Measurements from ENCODE around the gene NCKAP5.

Gene NCKAP5

DNA sequence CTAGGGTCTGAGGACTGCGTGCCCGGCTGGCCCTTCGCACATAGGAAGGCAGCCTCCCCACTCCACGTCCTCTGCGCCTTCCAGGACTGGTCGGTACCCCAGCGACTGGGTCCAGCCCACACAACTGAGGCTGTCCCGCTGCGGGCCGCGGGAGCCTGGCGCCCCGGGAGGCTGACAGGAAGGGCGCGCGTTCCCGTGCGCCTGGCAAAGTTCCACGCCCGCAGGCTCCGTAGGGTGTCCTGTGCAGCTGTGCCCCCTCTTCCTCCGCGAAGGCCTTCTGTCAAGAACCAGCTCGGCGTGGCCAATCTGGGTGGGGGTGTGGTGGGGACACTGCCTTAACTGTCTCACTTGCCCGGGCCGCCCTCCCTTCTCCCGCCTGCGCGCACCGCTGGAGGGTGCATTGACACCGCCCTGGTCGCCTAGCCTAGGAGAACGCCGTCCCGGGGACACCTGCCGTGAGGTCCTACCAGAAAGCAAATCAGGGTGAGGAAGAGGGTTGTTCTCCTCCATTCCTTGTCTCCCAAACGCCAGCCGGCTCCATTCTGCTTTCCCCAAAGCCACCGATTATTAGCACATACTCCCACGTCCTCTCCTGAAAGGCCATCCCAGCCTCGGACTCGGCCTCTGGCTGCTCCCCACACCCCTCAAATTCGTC, 897.6 kb downstream of the NCKAP5 start:
- Histone ChIP-seq H2BK120ac (ENCODE audit: low read depth, low read length) (peak overlapping the region; percentile 68), H3K9me3 (replicated peaks in 1 of 2; ENCODE audit: control insufficient read depth in 2 of 2, insufficient read depth in 1 of 2, low read depth in 1 of 2, low read length in 2 of 2) (no peaks in the 10 kb centered on the region), H2BK15ac (ENCODE audit: low read length) (peak overlapping the region; percentile 82), H4K8ac (ENCODE audit: low read depth, low read length) (no peak overlapping the region), H3K36me3 (replicated peaks in 1 of 2; ENCODE audit: control insufficient read depth in 2 of 2, insufficient read depth in 2 of 2, low read length in 2 of 2) (peaks cover 0 to 28% of the 10 kb centered on the region in 2 donors), H2BK12ac (ENCODE audit: low read length) (peak overlapping the region; percentile 66), H3K27ac (replicated peaks; ENCODE audit: low read length) (no peak overlapping the region), H3K79me1 (ENCODE audit: low read depth, low read length) (no peaks in the 10 kb centered on the region), H3K4ac (ENCODE audit: low read length) (no peak overlapping the region), H3K4me2 (ENCODE audit: insufficient read depth, low read length, poor library complexity, severe bottlenecking) (peak overlapping the region; percentile 99), H3K4me1 (ENCODE audit: control insufficient read depth in 2 of 2, insufficient read depth in 1 of 2, low read depth in 1 of 2, low read length in 2 of 2) (peaks cover 2 to 31% of the 10 kb centered on the region in 2 donors), H4K91ac (ENCODE audit: low read depth, low read length, poor library complexity) (peak overlapping the region; percentile 2), H3K14ac (ENCODE audit: low read length) (peak overlapping the region; percentile 50), H3K23ac (ENCODE audit: low read depth, low read length, poor library complexity) (peak overlapping the region; percentile 44), H3K4me3 (ENCODE audit: low read length in 2 of 2) (peak overlapping the region; percentile 49 to 79), H3K27me3 (ENCODE audit: control insufficient read depth in 3 of 3, insufficient read depth in 3 of 3, low read depth in 1 of 3, low read length in 3 of 3) (peaks cover 0 to 32% (median 0%) of the 10 kb centered on the region in 3 experiments), H2AFZ (ENCODE audit: low read length) (peak overlapping the region; percentile 84), H2BK5ac (ENCODE audit: low read length) (peak overlapping the region; percentile 67), H3K18ac (ENCODE audit: low read length) (peak overlapping the region; percentile 94), H3K9ac (ENCODE audit: low read depth, low read length, poor library complexity) (peak overlapping the region; percentile 83), H2AK5ac (ENCODE audit: low read depth, low read length) (no peak overlapping the region)
- WGBS, 2 donors (ENCODE audit: extremely low coverage in 2 of 2, insufficient read length in 2 of 2, insufficient replicate concordance in 1 of 2) = no CpG with 5 or more reads among the region's 44 CpGs
- peak; percentile 20 for DNase-seq (ENCODE audit: low spot score)

DNA sequence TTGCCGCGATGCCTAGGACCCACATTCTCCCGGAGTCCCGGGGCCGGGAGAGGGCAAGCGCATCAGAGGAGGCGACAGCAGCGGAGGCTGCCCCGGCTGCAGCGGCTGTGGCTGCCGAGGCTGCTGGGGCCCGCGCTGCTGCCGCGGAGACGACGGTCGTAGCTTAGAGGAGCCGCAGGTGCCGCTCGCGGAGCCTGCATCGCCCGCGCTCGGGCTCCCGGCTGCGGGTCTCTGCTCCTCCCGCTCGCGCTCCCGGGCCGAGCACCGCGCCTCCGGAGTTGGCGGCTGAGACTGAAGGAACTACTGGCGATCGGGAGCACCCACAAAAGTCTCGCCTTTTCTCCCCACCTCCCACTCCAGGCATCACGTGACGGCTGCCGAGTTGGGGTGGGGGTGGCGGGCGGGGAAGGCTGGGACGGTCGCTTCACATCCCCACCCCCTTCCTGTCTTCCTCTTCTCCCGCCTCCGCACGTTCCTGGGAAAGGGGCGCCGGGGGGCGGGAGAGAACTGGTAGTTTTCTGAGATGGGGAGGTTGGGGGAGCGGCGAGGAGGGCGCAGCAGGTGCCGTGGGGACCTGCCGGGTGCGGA, 898.3 kb downstream of the NCKAP5 start, which contains the start of gene LYPD1:
LYPD1 (minus strand) TSS at position 298 of the 588 bp plus-strand sequence; CDS start at position 25, 273 bp downstream.
- peak; percentile 44 for DNase-seq (ENCODE audit: low spot score)
- Histone ChIP-seq H3K14ac (ENCODE audit: low read length) (peak within 1 kb of the TSS; percentile 50), H2BK12ac (ENCODE audit: low read length) (peak within 1 kb of the TSS; percentile 66), H3K4ac (ENCODE audit: low read length) (no peak within 1 kb of the TSS), H3K9ac (ENCODE audit: low read depth, low read length, poor library complexity) (peak within 1 kb of the TSS; percentile 83), H3K79me1 (ENCODE audit: low read depth, low read length) (no peaks in the 10 kb centered on the region), H2AFZ (ENCODE audit: low read length) (peak within 1 kb of the TSS; percentile 84), H4K91ac (ENCODE audit: low read depth, low read length, poor library complexity) (peak within 1 kb of the TSS; percentile 2), H2BK5ac (ENCODE audit: low read length) (peak within 1 kb of the TSS; percentile 67), H3K4me1 (ENCODE audit: control insufficient read depth in 2 of 2, insufficient read depth in 1 of 2, low read depth in 1 of 2, low read length in 2 of 2) (peaks cover 2 to 31% of the 10 kb centered on the region in 2 donors), H3K9me3 (replicated peaks in 1 of 2; ENCODE audit: control insufficient read depth in 2 of 2, insufficient read depth in 1 of 2, low read depth in 1 of 2, low read length in 2 of 2) (no peaks in the 10 kb centered on the region), H3K18ac (ENCODE audit: low read length) (peak within 1 kb of the TSS; percentile 94), H3K36me3 (replicated peaks in 1 of 2; ENCODE audit: control insufficient read depth in 2 of 2, insufficient read depth in 2 of 2, low read length in 2 of 2) (peaks cover 0 to 29% of the 10 kb centered on the region in 2 donors), H2AK5ac (ENCODE audit: low read depth, low read length) (no peak within 1 kb of the TSS), H3K27me3 (ENCODE audit: control insufficient read depth in 3 of 3, insufficient read depth in 3 of 3, low read depth in 1 of 3, low read length in 3 of 3) (peaks cover 0 to 32% (median 0%) of the 10 kb centered on the region in 3 experiments), H3K4me3 (ENCODE audit: low read length in 2 of 2) (peak within 1 kb of the TSS; percentile 49 to 79), H2BK120ac (ENCODE audit: low read depth, low read length) (peak within 1 kb of the TSS; percentile 68), H3K27ac (replicated peaks; ENCODE audit: low read length) (no peak within 1 kb of the TSS), H3K4me2 (ENCODE audit: insufficient read depth, low read length, poor library complexity, severe bottlenecking) (peak within 1 kb of the TSS; percentile 99), H3K23ac (ENCODE audit: low read depth, low read length, poor library complexity) (peak within 1 kb of the TSS; percentile 44), H2BK15ac (ENCODE audit: low read length) (peak within 1 kb of the TSS; percentile 82), H4K8ac (ENCODE audit: low read depth, low read length) (no peak within 1 kb of the TSS)
- no CpG with 5 or more reads among the region's 59 CpGs for WGBS, 2 donors (ENCODE audit: extremely low coverage in 2 of 2, insufficient read length in 2 of 2, insufficient replicate concordance in 1 of 2)

DNA sequence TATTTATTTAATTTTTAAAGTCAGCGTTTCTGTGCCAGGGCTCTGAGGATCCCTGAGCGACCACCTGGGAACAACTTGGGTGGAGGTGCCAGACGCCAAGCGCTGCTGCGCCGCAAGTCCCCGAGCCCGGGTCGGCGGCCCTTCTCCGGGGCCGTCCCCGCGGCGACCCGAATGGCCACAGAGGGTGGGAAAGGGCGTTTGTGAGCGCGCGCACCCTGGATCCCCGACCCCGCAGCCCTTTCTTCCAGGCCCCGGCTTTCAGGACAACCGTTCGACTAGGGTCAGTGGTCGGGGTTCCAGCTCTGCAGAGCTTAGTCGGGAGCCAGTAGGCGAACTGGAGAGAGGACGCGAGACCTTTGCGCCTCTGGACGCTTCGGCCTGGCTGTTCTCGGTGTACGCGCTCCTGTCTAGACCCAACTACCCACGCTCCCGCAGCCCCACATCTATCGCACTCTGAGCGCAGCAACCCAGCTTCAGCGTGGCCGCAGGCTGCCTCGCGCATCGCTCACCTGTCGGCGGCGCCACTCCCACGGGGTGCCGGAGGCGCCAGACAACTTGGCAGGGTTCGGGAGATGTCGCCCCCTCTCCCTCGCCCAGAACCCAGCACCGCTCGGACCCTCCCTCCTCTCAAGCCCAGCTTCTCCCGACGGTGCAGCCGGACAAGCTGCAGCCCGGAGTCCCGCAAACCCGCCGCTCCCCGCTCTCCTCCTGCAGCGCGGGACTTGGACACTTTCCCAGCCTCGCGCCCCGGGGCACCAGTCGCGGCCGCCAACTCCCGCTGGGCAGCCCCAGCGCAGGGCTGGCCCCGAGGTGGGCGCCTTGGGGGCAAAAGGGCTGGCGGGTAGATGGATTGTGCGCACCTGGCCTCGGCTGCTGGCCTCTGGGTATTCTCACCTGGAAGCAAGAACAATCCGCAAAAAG, 899.0 kb downstream of the NCKAP5 start:
- H2BK120ac ChIP-seq (ENCODE audit: low read depth, low read length) = no peak overlapping the region
- peak overlapping the region; percentile 83 for H3K9ac ChIP-seq (ENCODE audit: low read depth, low read length, poor library complexity)
- H3K4me3 ChIP-seq (ENCODE audit: low read length in 2 of 2) = peak overlapping the region; percentile 49 to 79
- no peak overlapping the region for H3K4ac ChIP-seq (ENCODE audit: low read length)
- H2AFZ ChIP-seq (ENCODE audit: low read length) = peak overlapping the region; percentile 84
- no peak overlapping the region for H2BK12ac ChIP-seq (ENCODE audit: low read length)
- no peak overlapping the region for H4K91ac ChIP-seq (ENCODE audit: low read depth, low read length, poor library complexity)
- no peak overlapping the region for H2AK5ac ChIP-seq (ENCODE audit: low read depth, low read length)
- no peak overlapping the region for H3K27ac ChIP-seq (replicated peaks; ENCODE audit: low read length)
- peaks cover 0 to 32% (median 0%) of the 10 kb centered on the region in 3 experiments for H3K27me3 ChIP-seq (ENCODE audit: control insufficient read depth in 3 of 3, insufficient read depth in 3 of 3, low read depth in 1 of 3, low read length in 3 of 3)
- H3K4me2 ChIP-seq (ENCODE audit: insufficient read depth, low read length, poor library complexity, severe bottlenecking) = peak overlapping the region; percentile 99
- H3K36me3 ChIP-seq (replicated peaks in 1 of 2; ENCODE audit: control insufficient read depth in 2 of 2, insufficient read depth in 2 of 2, low read length in 2 of 2) = peaks cover 0 to 35% of the 10 kb centered on the region in 2 donors
- H3K9me3 ChIP-seq (replicated peaks in 1 of 2; ENCODE audit: control insufficient read depth in 2 of 2, insufficient read depth in 1 of 2, low read depth in 1 of 2, low read length in 2 of 2) = no peaks in the 10 kb centered on the region
- no peak overlapping the region for H3K14ac ChIP-seq (ENCODE audit: low read length)
- no peak for DNase-seq (ENCODE audit: low spot score)
- peak overlapping the region; percentile 69 for H2BK15ac ChIP-seq (ENCODE audit: low read length)
- peak overlapping the region; percentile 94 for H3K18ac ChIP-seq (ENCODE audit: low read length)
- WGBS, 2 donors (ENCODE audit: extremely low coverage in 2 of 2, insufficient read length in 2 of 2, insufficient replicate concordance in 1 of 2) = no CpG with 5 or more reads among the region's 80 CpGs
- H3K4me1 ChIP-seq (ENCODE audit: control insufficient read depth in 2 of 2, insufficient read depth in 1 of 2, low read depth in 1 of 2, low read length in 2 of 2) = peaks cover 2 to 31% of the 10 kb centered on the region in 2 donors
- no peak overlapping the region for H4K8ac ChIP-seq (ENCODE audit: low read depth, low read length)
- no peaks in the 10 kb centered on the region for H3K79me1 ChIP-seq (ENCODE audit: low read depth, low read length)
- no peak overlapping the region for H2BK5ac ChIP-seq (ENCODE audit: low read length)
- H3K23ac ChIP-seq (ENCODE audit: low read depth, low read length, poor library complexity) = peak overlapping the region; percentile 37
